ENCODE data around the gene ACOT7.

Gene ACOT7

GRCh38 chr1:6286266-6286665 is 107.3 kb downstream of the ACOT7 start:
- DNase-seq (ENCODE audit: insufficient read length, low spot score), result no peak
- no peak for FAIRE-seq
- no peak for TF ChIP-seq TAF1 (IDR thresholded peaks at IDR 0.05; ENCODE audit: low read depth, low read length)
- TF ChIP-seq POU2F2 (IDR thresholded peaks at IDR 0.05; ENCODE audit: low read depth, low read length), result no peak
- TF ChIP-seq POLR2A (IDR thresholded peaks at IDR 0.05; ENCODE audit: low read depth, low read length), result no peak

GRCh38 chr1:6285336-6285735 is 108.2 kb downstream of the ACOT7 start:
- FAIRE-seq (no peak), DNase-seq (ENCODE audit: insufficient read length, low spot score) (no peak)
- TF ChIP-seq TAF1 (IDR thresholded peaks at IDR 0.05; ENCODE audit: low read depth, low read length) (no peak), POU2F2 (IDR thresholded peaks at IDR 0.05; ENCODE audit: low read depth, low read length) (no peak), POLR2A (IDR thresholded peaks at IDR 0.05; ENCODE audit: low read depth, low read length) (no peak), POLR2AphosphoS5 (IDR thresholded peaks at IDR 0.05; ENCODE audit: low read depth, low read length) (no peak), PAX5 (IDR thresholded peaks at IDR 0.05; ENCODE audit: insufficient read depth, low read length, severe bottlenecking) (no peak), SPI1 (IDR thresholded peaks at IDR 0.05; ENCODE audit: low read depth, low read length) (no peak)

GRCh38 chr1:6282577-6283270 is 110.8 kb downstream of the ACOT7 start:
- no peak for DNase-seq (ENCODE audit: insufficient read length, low spot score)
- TF ChIP-seq POU2F2 (IDR thresholded peaks at IDR 0.05; ENCODE audit: low read depth, low read length) (no peak), SPI1 (IDR thresholded peaks at IDR 0.05; ENCODE audit: low read depth, low read length) (no peak), POLR2AphosphoS5 (IDR thresholded peaks at IDR 0.05; ENCODE audit: low read depth, low read length) (no peak), PAX5 (IDR thresholded peaks at IDR 0.05; ENCODE audit: insufficient read depth, low read length, severe bottlenecking) (no peak), POLR2A (IDR thresholded peaks at IDR 0.05; ENCODE audit: low read depth, low read length) (no peak), TAF1 (IDR thresholded peaks at IDR 0.05; ENCODE audit: low read depth, low read length) (no peak)
- no peak for FAIRE-seq

GRCh38 chr1:6281511-6282402 is 111.8 kb downstream of the ACOT7 start:
- DNase-seq (ENCODE audit: insufficient read length, low spot score), result no peak
- FAIRE-seq, result no peak
- TF ChIP-seq POLR2AphosphoS5 (IDR thresholded peaks at IDR 0.05; ENCODE audit: low read depth, low read length) (no peak), POU2F2 (IDR thresholded peaks at IDR 0.05; ENCODE audit: low read depth, low read length) (no peak), SPI1 (IDR thresholded peaks at IDR 0.05; ENCODE audit: low read depth, low read length) (no peak), TAF1 (IDR thresholded peaks at IDR 0.05; ENCODE audit: low read depth, low read length) (no peak), PAX5 (IDR thresholded peaks at IDR 0.05; ENCODE audit: insufficient read depth, low read length, severe bottlenecking) (no peak), POLR2A (IDR thresholded peaks at IDR 0.05; ENCODE audit: low read depth, low read length) (no peak)

- no peak for DNase-seq (ENCODE audit: insufficient read length, low spot score)
- FAIRE-seq, result no peak
- no peak for TF ChIP-seq POLR2A (IDR thresholded peaks at IDR 0.05; ENCODE audit: low read depth, low read length)
- no peak for TF ChIP-seq TAF1 (IDR thresholded peaks at IDR 0.05; ENCODE audit: low read depth, low read length)
- TF ChIP-seq POU2F2 (IDR thresholded peaks at IDR 0.05; ENCODE audit: low read depth, low read length), result no peak
- no peak for TF ChIP-seq PAX5 (IDR thresholded peaks at IDR 0.05; ENCODE audit: insufficient read depth, low read length, severe bottlenecking)
Observed at GRCh38 chr1:6280761-6281451, 112.7 kb downstream of the ACOT7 start.

GRCh38 chr1:6279613-6280383 is 113.8 kb downstream of the ACOT7 start:
- FAIRE-seq, result no peak
- TF ChIP-seq POLR2A (IDR thresholded peaks at IDR 0.05; ENCODE audit: low read depth, low read length) (no peak), TAF1 (IDR thresholded peaks at IDR 0.05; ENCODE audit: low read depth, low read length) (no peak), POLR2AphosphoS5 (IDR thresholded peaks at IDR 0.05; ENCODE audit: low read depth, low read length) (no peak), POU2F2 (IDR thresholded peaks at IDR 0.05; ENCODE audit: low read depth, low read length) (no peak)
- DNase-seq (ENCODE audit: insufficient read length, low spot score), result no peak

- TF ChIP-seq SPI1 (IDR thresholded peaks at IDR 0.05; ENCODE audit: low read depth, low read length) (no peak), PAX5 (IDR thresholded peaks at IDR 0.05; ENCODE audit: insufficient read depth, low read length, severe bottlenecking) (no peak), POLR2AphosphoS5 (IDR thresholded peaks at IDR 0.05; ENCODE audit: low read depth, low read length) (no peak), TAF1 (IDR thresholded peaks at IDR 0.05; ENCODE audit: low read depth, low read length) (no peak), POU2F2 (IDR thresholded peaks at IDR 0.05; ENCODE audit: low read depth, low read length) (no peak), POLR2A (IDR thresholded peaks at IDR 0.05; ENCODE audit: low read depth, low read length) (no peak)
- no peak for DNase-seq (ENCODE audit: insufficient read length, low spot score)
- no peak for FAIRE-seq
Observed at GRCh38 chr1:6279066-6279465, 114.5 kb downstream of the ACOT7 start.

- no peak for FAIRE-seq
Observed at GRCh38 chr1:6278263-6278662, 115.3 kb downstream of the ACOT7 start.

More at GRCh38 chr1:6278263-6278662, 115.3 kb downstream of the ACOT7 start:
- TF ChIP-seq SPI1 (IDR thresholded peaks at IDR 0.05; ENCODE audit: low read depth, low read length) (no peak), PAX5 (IDR thresholded peaks at IDR 0.05; ENCODE audit: insufficient read depth, low read length, severe bottlenecking) (no peak), POLR2AphosphoS5 (IDR thresholded peaks at IDR 0.05; ENCODE audit: low read depth, low read length) (no peak), TAF1 (IDR thresholded peaks at IDR 0.05; ENCODE audit: low read depth, low read length) (no peak), POU2F2 (IDR thresholded peaks at IDR 0.05; ENCODE audit: low read depth, low read length) (no peak), POLR2A (IDR thresholded peaks at IDR 0.05; ENCODE audit: low read depth, low read length) (no peak)
- no peak for DNase-seq (ENCODE audit: insufficient read length, low spot score)

Data from GM12891 (cell line).